Fibroblast of peridontal ligament (primary cell): ENCODE data around the gene TEX50.
"Not testable (repeated sequence)": the region's sequence is repeated elsewhere in the genome, so short reads cannot be mapped to it uniquely, and the experiment has no call there.

Experiments
- DNase-seq: peaks from one replicate; pipeline ENCODE4 v3.0.0-alpha.2; 2010; ENCODE audit errors: extremely low read depth

TEX50 gene

DNA sequence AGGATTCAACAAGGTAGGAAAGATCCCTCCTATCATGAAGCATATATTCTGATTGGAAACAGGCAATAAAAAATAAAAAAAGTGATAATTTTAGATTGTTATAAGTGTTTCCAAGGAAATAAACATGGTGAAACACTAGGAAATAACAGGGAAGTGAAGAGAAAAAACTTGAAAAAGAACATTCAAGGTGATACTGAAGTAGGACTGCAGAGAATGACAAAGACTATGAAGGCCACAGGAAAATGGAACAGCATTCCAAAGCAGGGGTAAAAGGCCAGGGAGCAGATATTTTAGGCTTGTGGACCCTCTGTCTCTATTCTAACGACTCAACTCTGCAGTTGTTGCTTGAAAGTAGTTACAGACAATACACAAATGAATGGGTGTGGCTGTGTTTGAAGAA lies 26.6 kb downstream of the TEX50 start:
- DNase-seq = no peak

DNA sequence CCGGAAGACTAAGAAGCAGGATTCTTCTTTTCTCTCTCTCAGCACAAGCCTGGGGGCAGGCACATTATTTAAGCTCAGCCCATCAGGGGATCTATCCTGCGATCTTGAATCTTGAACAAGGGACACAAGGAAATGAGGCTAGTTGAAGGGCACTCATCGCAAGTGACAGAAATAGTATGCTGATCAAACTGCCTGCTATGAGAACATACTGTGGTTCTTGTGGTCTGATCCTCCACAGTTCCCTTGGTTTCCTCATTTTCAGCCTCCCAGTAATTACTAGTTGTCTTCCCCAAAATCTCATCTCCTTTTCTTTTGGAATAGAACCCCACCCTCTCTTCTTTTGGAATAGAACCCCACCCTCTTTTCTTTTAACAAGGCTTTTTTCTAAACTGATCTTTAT lies 28.0 kb downstream of the TEX50 start:
- no peak for DNase-seq

DNA sequence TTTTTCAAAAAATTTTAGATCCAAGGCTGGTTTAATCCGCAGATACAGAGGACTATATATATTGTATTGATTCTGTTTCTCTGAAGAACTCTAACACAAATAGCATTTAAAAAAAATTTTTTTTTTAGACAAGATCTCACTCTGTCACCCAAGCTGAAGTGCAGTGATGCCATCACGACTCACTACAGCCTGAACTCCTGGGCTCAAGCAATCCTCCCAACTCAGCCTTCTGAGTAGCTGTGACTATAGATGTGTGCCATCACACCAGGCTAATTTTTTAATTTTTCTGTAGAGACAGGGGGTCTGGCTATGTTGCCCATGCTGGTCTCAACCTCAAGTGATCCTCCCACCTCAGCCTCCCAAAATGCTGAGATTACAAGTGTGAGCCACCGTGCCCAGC lies 31.5 kb downstream of the TEX50 start:
- no peak for DNase-seq

DNA sequence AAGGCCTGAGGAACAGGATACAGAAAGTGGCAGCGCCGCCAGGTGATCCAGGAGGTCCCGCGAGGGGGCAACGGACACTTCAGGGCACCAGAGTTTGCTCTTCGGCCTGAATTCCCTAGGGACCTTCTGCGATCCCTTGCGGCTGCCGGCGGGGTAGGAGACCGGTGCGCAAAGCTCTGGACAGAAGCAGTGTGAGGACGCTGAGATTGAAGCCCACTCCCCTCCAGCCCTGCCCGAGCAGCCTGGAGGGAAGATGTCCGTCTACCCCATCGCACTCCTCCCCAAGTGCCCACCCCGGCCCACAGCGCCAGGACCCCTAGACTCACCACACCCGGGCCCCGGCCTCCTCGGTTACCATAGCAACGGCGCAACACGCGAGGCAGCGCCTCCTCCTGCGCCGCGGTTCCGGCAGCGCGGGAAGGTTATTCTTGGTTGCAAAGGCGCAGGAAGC lies 34.4 kb downstream of the TEX50 start, which contains the start of gene ANKRD45:
Gene ANKRD45, minus strand, starts transcription at position 361 of the 451 bp plus-strand sequence. CDS start 10,433 bp downstream, outside the sequence.
- DNase-seq = peak; percentile 17

DNA sequence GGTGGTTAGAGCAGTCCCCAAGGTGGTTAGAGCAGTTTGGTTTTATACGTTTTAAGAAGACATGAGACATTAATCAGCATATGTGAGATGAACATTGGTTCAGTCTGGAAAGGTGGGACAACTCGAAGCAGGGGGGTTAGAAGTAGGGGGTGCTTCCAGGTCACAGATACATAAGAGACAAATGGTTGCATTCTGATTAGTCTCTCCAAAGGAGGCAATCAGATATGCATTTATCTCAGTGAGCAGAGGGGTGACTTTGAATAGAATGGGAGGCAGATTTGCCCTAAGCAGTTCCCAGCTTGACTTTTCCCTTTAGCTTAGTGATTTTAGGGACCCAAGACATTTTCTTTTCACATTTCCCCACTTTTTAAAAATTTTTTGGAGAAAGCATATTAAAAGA lies 39.4 kb downstream of the TEX50 start:
- not testable (repeated sequence) for DNase-seq

DNA sequence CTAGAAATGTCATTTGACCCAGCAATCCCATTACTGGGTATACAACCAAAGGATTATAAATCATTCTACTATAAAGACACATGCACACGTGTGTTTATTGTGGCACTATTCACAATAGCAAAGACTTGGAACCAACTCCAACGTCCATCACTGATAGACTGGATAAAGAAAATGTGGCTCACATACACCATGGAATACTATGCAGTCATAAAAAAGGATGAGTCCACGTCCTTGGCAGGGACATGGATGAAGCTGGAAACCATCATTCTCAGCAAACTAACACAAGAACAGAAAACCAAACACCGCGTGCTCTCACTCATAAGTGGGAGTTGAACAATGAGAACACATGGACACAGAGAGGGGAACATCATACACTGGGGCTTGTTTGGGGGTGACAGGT lies 45.0 kb downstream of the TEX50 start:
- DNase-seq = not testable (repeated sequence)

DNA sequence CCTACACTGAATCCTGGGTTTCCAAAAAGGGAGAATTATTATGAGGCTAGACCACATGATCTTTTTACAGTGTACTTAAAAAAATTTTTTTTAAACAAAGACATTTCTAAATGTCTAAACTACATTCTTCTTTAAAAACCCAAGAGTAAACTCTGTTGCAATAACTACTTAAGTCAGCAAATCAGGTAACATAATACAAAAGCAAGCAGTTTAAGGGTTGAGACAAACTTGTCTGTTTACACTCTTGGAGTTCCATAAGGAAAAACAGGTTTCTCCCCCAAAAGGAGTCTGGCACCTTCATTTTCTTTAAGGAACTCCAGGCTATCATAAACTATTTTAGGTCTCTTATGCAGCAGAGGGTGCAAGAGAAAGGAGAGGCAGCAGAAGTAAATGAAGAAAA lies 47.0 kb downstream of the TEX50 start:
- DNase-seq = peak; percentile 59

DNA sequence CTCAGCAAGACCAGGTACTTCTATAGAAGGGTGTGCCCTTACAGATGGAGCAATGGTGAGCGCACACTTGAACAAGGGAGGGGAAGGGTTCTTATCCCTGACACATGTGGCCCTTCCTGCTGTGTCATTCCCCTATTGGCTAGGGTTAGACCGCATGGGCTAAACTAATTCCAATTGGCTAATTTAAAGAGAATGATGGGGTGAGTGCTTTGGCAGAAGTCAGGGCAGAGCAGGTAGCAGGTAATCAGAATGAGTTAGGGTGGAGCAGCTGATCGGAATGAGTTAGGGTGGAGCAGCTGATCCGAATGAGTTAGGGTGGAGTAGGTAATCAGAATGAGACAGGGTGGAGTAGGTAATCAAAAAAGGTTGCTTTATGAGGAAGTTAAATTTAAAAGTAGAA lies 48.7 kb downstream of the TEX50 start:
- DNase-seq = not testable (repeated sequence)

DNA sequence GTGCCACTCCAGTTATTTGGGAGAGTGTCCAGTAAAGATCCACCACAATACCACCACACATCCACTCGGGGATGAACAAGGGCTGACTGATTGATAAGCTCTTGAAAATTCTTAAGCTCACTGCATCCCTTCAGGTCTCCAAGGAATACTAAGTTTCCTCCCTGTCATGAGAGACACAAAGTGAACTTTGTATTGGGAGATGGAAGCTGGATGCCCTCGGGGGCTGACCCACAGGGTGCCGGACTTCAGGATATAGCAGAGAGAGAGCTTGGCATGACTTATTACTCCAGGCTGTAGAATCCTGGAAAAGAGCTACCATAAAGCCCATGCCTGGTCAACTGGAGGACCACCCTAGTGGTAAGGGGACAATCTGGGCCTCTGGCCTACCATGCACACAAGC lies 50.0 kb downstream of the TEX50 start:
- DNase-seq = not testable (repeated sequence)
